ENCODE data around the gene ADAM10. TPM values are rescaled to one million over a fixed set of nuclear protein-coding genes. Genes with fewer than 3 reads are reported as not detected.

ADAM10 gene
- total and polyA plus RNA-seq, 2 of the 4 experiments (the other 2 are of a cell fraction) = 110 to 185 TPM

DNA sequence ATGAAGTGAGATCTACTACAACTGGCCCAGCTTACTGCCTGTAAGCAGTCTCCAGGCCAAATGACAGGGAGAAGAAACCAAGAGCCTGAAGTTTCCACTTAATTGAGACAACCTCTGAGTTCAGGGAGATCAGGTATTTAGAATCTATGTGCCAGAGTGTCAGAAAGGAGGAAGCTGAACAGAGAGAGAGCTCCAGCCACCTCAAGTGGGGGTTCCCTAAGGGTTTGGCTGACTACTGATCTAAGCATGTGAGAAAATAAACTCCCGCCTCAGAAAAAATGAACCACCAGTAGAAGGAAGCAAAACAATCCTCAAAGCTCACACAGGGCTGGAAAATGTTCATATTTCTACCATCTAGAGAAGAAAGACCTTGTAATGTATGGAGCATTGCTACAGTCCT, 25.0 kb downstream of the ADAM10 start:
- ATAC-seq (ENCODE audit: low read depth) = peak; percentile 89
- no peak overlapping the region for H4K8ac ChIP-seq (ENCODE audit: low read depth in 2 of 2, low read length in 2 of 2)
- peak overlapping the region; percentile 72 for H3K27ac ChIP-seq (ENCODE audit: insufficient read depth, low read length)
- no peak overlapping the region for H2BK20ac ChIP-seq (ENCODE audit: low read depth, low read length)
- H3K79me1 ChIP-seq (ENCODE audit: low read depth in 1 of 2, low read length in 2 of 2) = peaks cover 8 to 80% of the 10 kb centered on the region in 2 experiments
- H4K20me1 ChIP-seq (ENCODE audit: insufficient read depth, low read length) = peaks cover 77% of the 10 kb centered on the region
- intact Hi-C loops (cut with micrococcal nuclease) = no loop called here
- in situ Hi-C loops (cut with MboI; ENCODE audit: low sequenced_read_pairs) = no loop called here
- POLR2A ChIA-PET (ENCODE audit: unreplicated experiment) = no interaction called here
- peak overlapping the region; percentile 73 for H2BK5ac ChIP-seq (ENCODE audit: low read depth, low read length, poor library complexity, severe bottlenecking)
- H3K23ac ChIP-seq (ENCODE audit: low read depth, low read length) = no peak overlapping the region
- no peak overlapping the region for H3K9ac ChIP-seq (ENCODE audit: low read depth, low read length)
- no peak overlapping the region for H2AK9ac ChIP-seq (replicated peaks; ENCODE audit: low read depth, low read length, poor library complexity)
- H3K4me3 ChIP-seq (ENCODE audit: insufficient read depth, low read depth, low read length) = no peak overlapping the region
- no peak overlapping the region for H2BK15ac ChIP-seq (ENCODE audit: low read depth, low read length)
- no CpG with 5 or more reads among the region's 1 CpG for WGBS, 2 experiments (ENCODE audit: extremely low coverage in 2 of 2, insufficient read length in 1 of 2)
- peak overlapping the region; percentile 7; the same call in 1 of the 2 replicates for H3K56ac ChIP-seq (ENCODE audit: extremely low read depth, insufficient read depth, low read length)
- H4K91ac ChIP-seq (ENCODE audit: insufficient read depth, low read depth, low read length) = no peak overlapping the region
- TF ChIP-seq NFE2L2 (IDR thresholded peaks at IDR 0.05; ENCODE audit: low read depth, low read length) (no peak), RFX5 (IDR thresholded peaks at IDR 0.05; ENCODE audit: low read depth, low read length) (no peak; the same call in 1 of the 2 replicates), MXI1 (IDR thresholded peaks at IDR 0.05; ENCODE audit: borderline replicate concordance, low read depth, low read length) (no peak), RAD21 (IDR thresholded peaks at IDR 0.05; ENCODE audit: low read length) (0 out of 2 replicates have a peak, but pooled peaks have one; percentile 7), USF2 (IDR thresholded peaks at IDR 0.05; ENCODE audit: low read depth, low read length) (no peak)
- TF ChIP-seq, protein P1, sequence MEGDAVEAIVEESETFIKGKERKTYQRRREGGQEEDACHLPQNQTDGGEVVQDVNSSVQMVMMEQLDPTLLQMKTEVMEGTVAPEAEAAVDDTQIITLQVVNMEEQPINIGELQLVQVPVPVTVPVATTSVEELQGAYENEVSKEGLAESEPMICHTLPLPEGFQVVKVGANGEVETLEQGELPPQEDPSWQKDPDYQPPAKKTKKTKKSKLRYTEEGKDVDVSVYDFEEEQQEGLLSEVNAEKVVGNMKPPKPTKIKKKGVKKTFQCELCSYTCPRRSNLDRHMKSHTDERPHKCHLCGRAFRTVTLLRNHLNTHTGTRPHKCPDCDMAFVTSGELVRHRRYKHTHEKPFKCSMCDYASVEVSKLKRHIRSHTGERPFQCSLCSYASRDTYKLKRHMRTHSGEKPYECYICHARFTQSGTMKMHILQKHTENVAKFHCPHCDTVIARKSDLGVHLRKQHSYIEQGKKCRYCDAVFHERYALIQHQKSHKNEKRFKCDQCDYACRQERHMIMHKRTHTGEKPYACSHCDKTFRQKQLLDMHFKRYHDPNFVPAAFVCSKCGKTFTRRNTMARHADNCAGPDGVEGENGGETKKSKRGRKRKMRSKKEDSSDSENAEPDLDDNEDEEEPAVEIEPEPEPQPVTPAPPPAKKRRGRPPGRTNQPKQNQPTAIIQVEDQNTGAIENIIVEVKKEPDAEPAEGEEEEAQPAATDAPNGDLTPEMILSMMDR (conservative IDR thresholded peaks at IDR 0.05; ENCODE audit: low read depth, low read length) = no peak
- H3K4me2 ChIP-seq (ENCODE audit: low read depth, low read length) = peak overlapping the region; percentile 58
- H3K18ac ChIP-seq (ENCODE audit: low read depth, low read length) = peak overlapping the region; percentile 53; the same call in 1 of the 2 replicates
- no peaks in the 10 kb centered on the region for H3K27me3 ChIP-seq (ENCODE audit: control insufficient read depth, insufficient read depth, low read length)
- no peaks in the 10 kb centered on the region for H3K9me3 ChIP-seq (ENCODE audit: control insufficient read depth, insufficient read depth, low read length)
- no TSS peak for BruUV-seq (replicated peaks)
- peak overlapping the region; percentile 35; the same call in 1 of the 2 replicates for H3K4ac ChIP-seq (ENCODE audit: low read depth, low read length)
- peaks cover 14% of the 10 kb centered on the region for H3K9me1 ChIP-seq (ENCODE audit: insufficient read depth, low read length)
- no peak overlapping the region for H3K14ac ChIP-seq (replicated peaks; ENCODE audit: low read depth, low read length)
- H3K4me1 ChIP-seq (ENCODE audit: control insufficient read depth, insufficient read depth, low read length) = peaks cover 15% of the 10 kb centered on the region
- H4K5ac ChIP-seq (ENCODE audit: low read depth, low read length) = no peak overlapping the region; the same call in 1 of the 2 replicates
- peak; percentile 79 for DNase-seq
- no peaks in the 10 kb centered on the region for H3K36me3 ChIP-seq (ENCODE audit: control insufficient read depth, insufficient read depth, low read length)
- CTCF ChIA-PET = no interaction called here
- peak overlapping the region; percentile 7; the same call in 1 of the 2 replicates for H2BK120ac ChIP-seq (ENCODE audit: low read depth, low read length)
- dilution Hi-C loops (cut with HindIII; ENCODE audit: low sequenced_read_pairs, unreplicated experiment) = no loop called here
- no peak overlapping the region for H2AFZ ChIP-seq (replicated peaks; ENCODE audit: low read length, poor library complexity)
- peak overlapping the region; percentile 38; the same call in 1 of the 2 replicates for H2AK5ac ChIP-seq (ENCODE audit: low read depth, low read length)
